MM.1S (cell line): ENCODE data around the gene CHPF.

Experiments used
- DNase-seq: peaks from one replicate; pipeline ENCODE4 v3.0.0-alpha.2; 2015
- H2AFZ ChIP-seq: fragments of 300-600 bp; sonication (generic); 2 replicates; pipeline ENCODE4 v1.6.0; 2016; ENCODE audit warnings: antibody characterized with exemption, low read length
- H3F3A ChIP-seq: fragments of 300-600 bp; sonication (generic); 2 replicates; pipeline ENCODE4 v1.6.1; 2016; ENCODE audit warnings: mild to moderate bottlenecking, antibody characterized with exemption, low read length, moderate library complexity, mixed read lengths; ENCODE audit not compliant: insufficient read depth
- H3K27ac ChIP-seq: fragments of 300-600 bp; sonication (generic); 2 replicates; pipeline ENCODE4 v1.5.1; 2016; ENCODE audit warnings: mild to moderate bottlenecking, low read length
- H3K27me3 ChIP-seq: fragments of 300-600 bp; sonication (generic); replicated peaks from 2 replicates; pipeline ENCODE4 v1.6.0; 2016; ENCODE audit warnings: low read length; ENCODE audit not compliant: insufficient read depth
- H3K36me3 ChIP-seq: fragments of 300-600 bp; sonication (generic); replicated peaks from 2 replicates; pipeline ENCODE4 v1.6.1; 2016; ENCODE audit warnings: mild to moderate bottlenecking, low read length, mixed read lengths; ENCODE audit not compliant: insufficient read depth
- H3K4me1 ChIP-seq: fragments of 300-600 bp; sonication (generic); 2 replicates; pipeline ENCODE4 v1.6.1; 2016; ENCODE audit warnings: low read length, mixed read lengths
- H3K4me2 ChIP-seq: fragments of 300-600 bp; sonication (generic); 2 replicates; pipeline ENCODE4 v1.6.0; 2016; ENCODE audit warnings: low read depth, low read length
- H3K4me3 ChIP-seq: fragments of 300-600 bp; sonication (generic); 2 replicates; pipeline ENCODE4 v1.5.1; 2016; ENCODE audit warnings: low read length, mixed read lengths
- H3K79me2 ChIP-seq: fragments of 300-600 bp; sonication (generic); 2 replicates; pipeline ENCODE4 v1.6.1; 2016; ENCODE audit warnings: mixed run types, low read length, mixed read lengths
- H3K9ac ChIP-seq: fragments of 300-600 bp; sonication (generic); 2 replicates; pipeline ENCODE4 v1.6.1; 2016; ENCODE audit warnings: low read length, mixed read lengths
- H3K9me2 ChIP-seq: fragments of 300-600 bp; sonication (generic); replicated peaks from 2 replicates; pipeline ENCODE4 v1.6.1; 2016; ENCODE audit warnings: mild to moderate bottlenecking, low read length, mixed read lengths; ENCODE audit not compliant: insufficient read depth
- H3K9me3 ChIP-seq: fragments of 300-600 bp; sonication (generic); replicated peaks from 2 replicates; pipeline ENCODE4 v1.6.1; 2016; ENCODE audit warnings: mild to moderate bottlenecking, low read length, mixed read lengths; ENCODE audit not compliant: insufficient read depth
- H4K20me1 ChIP-seq: fragments of 300-600 bp; sonication (generic); 2 replicates; pipeline ENCODE4 v1.6.1; 2016; ENCODE audit warnings: mild to moderate bottlenecking, low read length, moderate library complexity, mixed read lengths; ENCODE audit not compliant: insufficient read depth
- CTCF ChIP-seq: fragments of 300-600 bp; sonication (generic); IDR thresholded peaks from 2 replicates; pipeline ENCODE4 v1.5.1; 2016; ENCODE audit warnings: antibody characterized with exemption, low read length, mixed read lengths
- EZH2 ChIP-seq: fragments of 300-600 bp; sonication (generic); optimal IDR thresholded peaks from 2 replicates; pipeline ENCODE3; 2017; ENCODE audit warnings: low read depth, mild to moderate bottlenecking, antibody characterized with exemption, low read length, mixed read lengths
- EZH2phosphoT487 ChIP-seq: fragments of 300-600 bp; sonication (generic); IDR thresholded peaks from 2 replicates; pipeline ENCODE4 v1.6.1; 2018; ENCODE audit warnings: antibody characterized with exemption, low read length

Gene CHPF

GRCh38 chr2:219499555-219499954, 44.1 kb downstream of the CHPF start:
- TF ChIP-seq EZH2 (no peak), CTCF (no peak)
- Histone ChIP-seq H3K9me2 (no peaks in the 10 kb centered on the region), H3K9ac (peak overlapping the region; percentile 91; the same call in 1 of the 2 replicates), H3F3A (no peaks in the 10 kb centered on the region), H3K4me3 (peak overlapping the region; percentile 88), H3K9me3 (no peaks in the 10 kb centered on the region), H3K4me1 (peaks cover 11% of the 10 kb centered on the region), H2AFZ (peak overlapping the region; percentile 91), H3K36me3 (no peaks in the 10 kb centered on the region), H3K79me2 (peaks cover 13% of the 10 kb centered on the region), H4K20me1 (no peaks in the 10 kb centered on the region), H3K27ac (no peak overlapping the region), H3K27me3 (peaks cover 29% of the 10 kb centered on the region), H3K4me2 (peak overlapping the region; percentile 94)
- no peak for DNase-seq

- Histone ChIP-seq H4K20me1 (no peaks in the 10 kb centered on the region), H3K9ac (peak overlapping the region; percentile 91), H3K4me1 (peaks cover 11% of the 10 kb centered on the region), H2AFZ (peak overlapping the region; percentile 91), H3K4me3 (peak overlapping the region; percentile 88), H3K36me3 (no peaks in the 10 kb centered on the region), H3K4me2 (peak overlapping the region; percentile 94), H3K9me2 (no peaks in the 10 kb centered on the region), H3K79me2 (peaks cover 13% of the 10 kb centered on the region), H3F3A (no peaks in the 10 kb centered on the region), H3K9me3 (no peaks in the 10 kb centered on the region), H3K27me3 (peaks cover 35% of the 10 kb centered on the region), H3K27ac (no peak overlapping the region)
- TF ChIP-seq CTCF (no peak), EZH2 (no peak), EZH2phosphoT487 (no peak)
- DNase-seq = no peak
These were observed 44.6 kb downstream of the CHPF start for GRCh38 chr2:219499058-219499307.

- Histone ChIP-seq H3K27me3 (peaks cover 40% of the 10 kb centered on the region), H3K4me3 (peak within 1 kb of the TSS; percentile 88), H3K4me1 (peaks cover 11% of the 10 kb centered on the region), H3K9me2 (no peaks in the 10 kb centered on the region), H3K9ac (peak within 1 kb of the TSS; percentile 91), H4K20me1 (no peaks in the 10 kb centered on the region), H3K36me3 (no peaks in the 10 kb centered on the region), H3K9me3 (no peaks in the 10 kb centered on the region), H3F3A (no peaks in the 10 kb centered on the region), H3K27ac (peak within 1 kb of the TSS; percentile 22; the same call in 1 of the 2 replicates), H3K79me2 (peaks cover 13% of the 10 kb centered on the region), H3K4me2 (peak within 1 kb of the TSS; percentile 95), H2AFZ (peak within 1 kb of the TSS; percentile 98)
- TF ChIP-seq EZH2 = no peak
- no peak for TF ChIP-seq CTCF
- TF ChIP-seq EZH2phosphoT487 = no peak
- DNase-seq = peak; percentile 99
These were observed 45.1 kb downstream of the CHPF start, which contains the start of gene GMPPA for GRCh38 chr2:219498280-219499057. Gene GMPPA (plus strand): TSS chr2:219498891. CDS start chr2:219499976, 1,085 bp downstream.
